SH-SY5Y (cell line): ENCODE data around the gene CGB3.
"Not testable (repeated sequence)": the region's sequence is repeated elsewhere in the genome, so short reads cannot be mapped to it uniquely, and the experiment has no call there.

Source experiments
- GATA2 ChIP-seq: IDR thresholded peaks from 2 replicates; pipeline ENCODE4 v1.6.1; 2011; ENCODE audit warnings: mild to moderate bottlenecking, low read depth, low read length
- GATA3 ChIP-seq: IDR thresholded peaks from 2 replicates; pipeline ENCODE4 v1.6.1; 2011; ENCODE audit warnings: low read depth, mild to moderate bottlenecking, low read length, moderate library complexity

CGB3 gene

GRCh38 chr19:49056101-49056901, 32.2 kb upstream of the CGB3 start:
- TF ChIP-seq GATA3 (no peak), GATA2 (no peak)

- not testable (repeated sequence) for TF ChIP-seq GATA2, GATA3
Measured at GRCh38 chr19:49049011-49049410, 24.9 kb upstream of the CGB3 start, which contains the start of gene CGB8. Gene CGB8 (minus strand): TSS chr19:49049111. CDS start chr19:49048739, 372 bp downstream.

- TF ChIP-seq GATA2, GATA3: not testable (repeated sequence)
Measured at GRCh38 chr19:49043548-49043947, 19.4 kb upstream of the CGB3 start, which contains the start of gene CGB5. Gene CGB5 (plus strand): TSS chr19:49043848. CDS start chr19:49044210, 362 bp downstream.

- no peak for TF ChIP-seq GATA3
- no peak for TF ChIP-seq GATA2
Measured at GRCh38 chr19:49042177-49042576, 18.0 kb upstream of the CGB3 start.

GRCh38 chr19:49036815-49037214, 12.7 kb upstream of the CGB3 start, which contains the start of gene CGB1:
Gene CGB1 (minus strand): TSS chr19:49036895. CDS start chr19:49036711, 184 bp downstream.
- TF ChIP-seq GATA3, GATA2: not testable (repeated sequence)

- TF ChIP-seq GATA2, GATA3: not testable (repeated sequence)
Measured at GRCh38 chr19:49031642-49032301, 7.6 kb upstream of the CGB3 start, which contains the start of gene CGB2. Gene CGB2 (plus strand): TSS chr19:49031890. CDS start chr19:49032096, 206 bp downstream.

GRCh38 chr19:49022116-49022515, 2.0 kb downstream of the CGB3 start:
- TF ChIP-seq GATA2 = no peak
- TF ChIP-seq GATA3 = no peak

GRCh38 chr19:49020931-49021895, 2.9 kb downstream of the CGB3 start:
- TF ChIP-seq GATA2 (no peak), GATA3 (no peak)

GRCh38 chr19:49020342-49020741, 3.8 kb downstream of the CGB3 start:
- TF ChIP-seq GATA3 (no peak), GATA2 (no peak)

- no peak for TF ChIP-seq GATA3
- no peak for TF ChIP-seq GATA2
Measured at GRCh38 chr19:49019242-49019932, 4.7 kb downstream of the CGB3 start.

GRCh38 chr19:49017666-49018351, 6.3 kb downstream of the CGB3 start:
- TF ChIP-seq GATA2 (no peak), GATA3 (no peak)

GRCh38 chr19:49017041-49017665, 7.0 kb downstream of the CGB3 start, which contains the start of gene LHB:
Gene LHB (minus strand): TSS chr19:49017091. CDS start chr19:49017081, 10 bp downstream.
- no peak for TF ChIP-seq GATA3
- no peak for TF ChIP-seq GATA2

GRCh38 chr19:49016067-49016839, 7.9 kb downstream of the CGB3 start:
- no peak for TF ChIP-seq GATA2
- TF ChIP-seq GATA3 = no peak
